ENCODE data around the gene PRKCH.

PRKCH gene

GRCh38 chr14:61472011-61472672, 150.8 kb downstream of the PRKCH start (continued):
- TF ChIP-seq ZFP3 (CRISPR knock-in tag; IDR thresholded peaks at IDR 0.05) (peak; percentile 44; the same call in 1 of the 2 replicates), GLIS3 (CRISPR knock-in tag; IDR thresholded peaks at IDR 0.05) (peak; percentile 94), ARNTL (CRISPR knock-in tag; IDR thresholded peaks at IDR 0.05; ENCODE audit: borderline replicate concordance, low read depth) (no peak), TCF4 (CRISPR knock-in tag; IDR thresholded peaks at IDR 0.05; ENCODE audit: borderline replicate concordance) (peak; percentile 96), ZFP30 (CRISPR knock-in tag; IDR thresholded peaks at IDR 0.05) (no peak), ZNF8 (CRISPR knock-in tag; IDR thresholded peaks at IDR 0.05) (no peak; the same call in 1 of the 2 replicates)

GRCh38 chr14:61472801-61473376, 151.5 kb downstream of the PRKCH start:
- no peak for ATAC-seq

More at GRCh38 chr14:61472801-61473376, 151.5 kb downstream of the PRKCH start:
- no peak for TF ChIP-seq POU6F1 (CRISPR knock-in tag; IDR thresholded peaks at IDR 0.05; ENCODE audit: borderline replicate concordance, low read depth)
- TF ChIP-seq PATZ1 (CRISPR knock-in tag; IDR thresholded peaks at IDR 0.05; ENCODE audit: borderline replicate concordance), result no peak
- TF ChIP-seq ZFP30 (CRISPR knock-in tag; IDR thresholded peaks at IDR 0.05), result no peak
- TF ChIP-seq ZNF8 (CRISPR knock-in tag; IDR thresholded peaks at IDR 0.05), result no peak
- TF ChIP-seq ARNTL (CRISPR knock-in tag; IDR thresholded peaks at IDR 0.05; ENCODE audit: borderline replicate concordance, low read depth), result no peak
- no peak for TF ChIP-seq SNAI2 (CRISPR knock-in tag; IDR thresholded peaks at IDR 0.05)
- no peak for TF ChIP-seq BACH2 (CRISPR knock-in tag; IDR thresholded peaks at IDR 0.05; ENCODE audit: borderline replicate concordance)
- no peak for TF ChIP-seq GLIS3 (CRISPR knock-in tag; IDR thresholded peaks at IDR 0.05)
- TF ChIP-seq ISL1 (CRISPR knock-in tag; IDR thresholded peaks at IDR 0.05), result no peak
- TF ChIP-seq CSDC2 (CRISPR knock-in tag; IDR thresholded peaks at IDR 0.05), result no peak
- TF ChIP-seq ZC3H10 (CRISPR knock-in tag; IDR thresholded peaks at IDR 0.05), result no peak
- TF ChIP-seq RARB (CRISPR knock-in tag; IDR thresholded peaks at IDR 0.05), result no peak
- no peak for TF ChIP-seq TOX (CRISPR knock-in tag; IDR thresholded peaks at IDR 0.05; ENCODE audit: borderline replicate concordance)
- TF ChIP-seq CREB5 (CRISPR knock-in tag; IDR thresholded peaks at IDR 0.05; ENCODE audit: low read depth), result no peak
- TF ChIP-seq ZFP3 (CRISPR knock-in tag; IDR thresholded peaks at IDR 0.05), result no peak
- TF ChIP-seq ZNF565 (CRISPR knock-in tag; conservative IDR thresholded peaks at IDR 0.05; ENCODE audit: low read depth), result no peak
- TF ChIP-seq TCF4 (CRISPR knock-in tag; IDR thresholded peaks at IDR 0.05; ENCODE audit: borderline replicate concordance), result no peak
- no peak for TF ChIP-seq CSRNP3 (CRISPR knock-in tag; IDR thresholded peaks at IDR 0.05)
- no peak for TF ChIP-seq TSHZ2 (CRISPR knock-in tag; IDR thresholded peaks at IDR 0.05)

Measured in SK-N-SH treated with all-trans-retinoic acid at 6 μM for 48 hours (cell line).